ENCODE measurements around the gene PLAC8.

Gene PLAC8

GRCh38 chr4:83040269-83040668, 74.3 kb downstream of the PLAC8 start:
- TF ChIP-seq CTCF (conservative IDR thresholded peaks at IDR 0.05; ENCODE audit: low read length), result no peak
- no peak overlapping the region for H3K4me3 ChIP-seq (ENCODE audit: low read length)
- DNase-seq (ENCODE audit: low read depth), result no peak
